Testis (tissue), 2 donors: ENCODE results near the gene DEAF1.

Experiments used
- POLR2A ChIP-seq: fragments of 450-650 bp; IDR thresholded peaks from one replicate; pipeline ENCODE4 v1.6.1; 2017; ENCODE audit warnings: antibody characterized with exemption, mild to moderate bottlenecking, moderate library complexity
- TF ChIP-seq, protein P1 (sequence below), 3 experiments: fragments of 450-650 bp in 2 of 3; fragments of 200-600 bp in 1 of 3; sonication (generic) in 1 of 3; IDR thresholded peaks; one replicate each; pipeline ENCODE4 v1.5.1; 2016 to 2019; ENCODE audit warnings: antibody characterized with exemption in 3 of 3, mild to moderate bottlenecking in 2 of 3, moderate library complexity in 1 of 3

DNA sequence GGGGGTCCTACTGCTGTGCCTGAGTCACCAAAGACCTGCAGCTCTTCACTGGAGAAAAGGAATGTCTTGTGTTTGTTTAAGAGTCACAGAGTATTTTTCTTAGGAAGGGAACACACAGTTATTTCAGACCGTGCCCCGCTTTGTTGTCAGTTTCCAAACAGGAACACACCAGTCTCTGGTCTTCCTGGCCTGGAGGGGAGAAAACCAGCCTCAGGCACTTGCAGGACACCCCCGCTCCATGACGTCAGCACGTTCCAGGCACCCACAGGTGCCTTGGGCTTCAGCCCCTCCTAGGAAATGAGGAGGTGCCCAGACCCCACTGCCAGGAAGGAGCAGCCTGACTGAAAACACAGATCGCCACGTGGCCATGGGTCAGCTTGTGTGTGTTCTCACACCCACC, 5.4 kb downstream of the DEAF1 start:
- TF ChIP-seq, protein P1, sequence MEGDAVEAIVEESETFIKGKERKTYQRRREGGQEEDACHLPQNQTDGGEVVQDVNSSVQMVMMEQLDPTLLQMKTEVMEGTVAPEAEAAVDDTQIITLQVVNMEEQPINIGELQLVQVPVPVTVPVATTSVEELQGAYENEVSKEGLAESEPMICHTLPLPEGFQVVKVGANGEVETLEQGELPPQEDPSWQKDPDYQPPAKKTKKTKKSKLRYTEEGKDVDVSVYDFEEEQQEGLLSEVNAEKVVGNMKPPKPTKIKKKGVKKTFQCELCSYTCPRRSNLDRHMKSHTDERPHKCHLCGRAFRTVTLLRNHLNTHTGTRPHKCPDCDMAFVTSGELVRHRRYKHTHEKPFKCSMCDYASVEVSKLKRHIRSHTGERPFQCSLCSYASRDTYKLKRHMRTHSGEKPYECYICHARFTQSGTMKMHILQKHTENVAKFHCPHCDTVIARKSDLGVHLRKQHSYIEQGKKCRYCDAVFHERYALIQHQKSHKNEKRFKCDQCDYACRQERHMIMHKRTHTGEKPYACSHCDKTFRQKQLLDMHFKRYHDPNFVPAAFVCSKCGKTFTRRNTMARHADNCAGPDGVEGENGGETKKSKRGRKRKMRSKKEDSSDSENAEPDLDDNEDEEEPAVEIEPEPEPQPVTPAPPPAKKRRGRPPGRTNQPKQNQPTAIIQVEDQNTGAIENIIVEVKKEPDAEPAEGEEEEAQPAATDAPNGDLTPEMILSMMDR (IDR thresholded peaks at IDR 0.05) = no peak
- TF ChIP-seq POLR2A = no peak
